AG04450 (cell line): ENCODE data around the gene COMMD10. TPM values are rescaled to one million over a fixed set of nuclear protein-coding genes. Genes with fewer than 3 reads are reported as not detected.

ENCODE experiments used
- CTCF ChIA-PET: fragments of 300-600, 350-600 bp; formaldehyde crosslinking; extraction: SDS; loops from one replicate; lab custom pipeline; 2022; ENCODE audit warnings: antibody characterized with exemption, inconsistent platforms; lab: Charles Lee
- POLR2A ChIA-PET: fragments of 350-600 bp; formaldehyde crosslinking; extraction: SDS; loops from one replicate; lab custom pipeline; 2021; ENCODE audit warnings: antibody characterized with exemption, inconsistent platforms; lab: Yijun Ruan, JAX
- DNase-seq: peaks from one replicate; pipeline ENCODE4 v3.0.0-alpha.2; 2011; ENCODE audit warnings: low read depth, low spot score
- H3K27ac ChIP-seq: one replicate; pipeline ENCODE4 v1.5.1; 2012; ENCODE audit warnings: low read depth, low read length, control low read depth
- H3K27me3 ChIP-seq: one replicate; pipeline ENCODE4 v1.6.0; 2012; ENCODE audit warnings: low read length; ENCODE audit not compliant: control insufficient read depth, insufficient read depth
- H3K4me3 ChIP-seq: 2 replicates; pipeline ENCODE4 v1.5.1; 2011; ENCODE audit warnings: mild to moderate bottlenecking, low read depth, low read length, control low read depth
- H3K9me3 ChIP-seq: 2 replicates; pipeline ENCODE4 v1.5.1; 2012; ENCODE audit warnings: low read length; ENCODE audit not compliant: control insufficient read depth, insufficient read depth
- polyA minus RNA-seq: library from RNA; depleted of rRNA, polyadenylated mRNA; stranded (reverse); fragments of >200 nt; gene quantifications from 2 replicates; pipeline ENCODE4 v1.2.3, GENCODE V29; 2011; rRNA and poly(A)+ RNA removed
- polyA plus RNA-seq: library from polyadenylated mRNA; depleted of rRNA; stranded (reverse); fragments of >200 nt; gene quantifications from 2 replicates; pipeline ENCODE4 v1.2.3, GENCODE V29; 2011; rRNA removed
- TF ChIP-seq, protein P1 (sequence below): IDR thresholded peaks from 2 replicates; pipeline ENCODE4 v1.5.1; 2011; ENCODE audit warnings: low read depth, low read length, control low read depth, inconsistent platforms

Gene COMMD10
- 19.1 and 28.2 TPM in 2 replicates for polyA plus RNA-seq
- polyA minus RNA-seq: 7.8 and 10.9 TPM in 2 replicates

DNA sequence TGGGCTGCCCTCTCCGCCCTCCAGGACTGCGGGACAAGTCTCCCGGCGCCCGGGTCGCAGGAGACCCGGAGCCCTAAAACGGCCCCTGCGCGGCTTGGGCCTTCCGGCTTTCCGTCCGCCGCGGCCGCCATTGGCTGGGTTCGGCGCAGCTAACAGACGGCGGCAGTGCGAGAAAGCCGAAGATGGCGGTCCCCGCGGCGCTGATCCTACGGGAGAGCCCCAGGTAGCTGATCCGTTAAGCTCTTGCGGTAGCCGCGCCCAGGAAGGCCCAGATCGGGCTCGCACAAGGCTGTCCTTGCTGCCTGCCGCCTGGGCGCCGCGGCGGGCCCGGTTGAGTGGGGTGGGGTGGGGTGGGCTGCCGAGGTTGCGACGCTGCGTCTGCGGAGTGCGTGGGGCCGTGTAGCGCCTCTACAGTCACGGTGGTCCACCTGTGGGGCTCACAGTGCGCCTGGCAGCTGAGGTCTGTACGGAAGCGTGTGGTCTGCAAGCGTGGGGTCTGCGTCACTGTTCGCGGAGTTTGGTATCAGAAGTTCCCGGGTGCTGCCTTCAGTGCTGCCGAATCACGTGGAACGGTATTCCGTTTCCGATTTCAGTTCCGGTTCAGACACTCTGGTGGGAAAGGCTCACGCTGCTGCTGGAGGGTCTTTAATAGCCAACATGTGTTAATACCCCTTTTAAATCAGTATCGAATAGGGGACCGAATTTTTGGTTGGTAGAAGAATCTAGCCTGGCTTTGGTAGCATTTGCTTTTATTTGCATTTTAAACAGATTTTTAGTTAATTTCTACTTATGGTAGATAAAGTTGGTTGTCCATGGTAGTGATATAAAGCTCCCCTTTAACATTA is at the start of gene COMMD10:
Gene COMMD10, plus strand, starts transcription at position 155 of the 845 bp plus-strand sequence.
- peak within 1 kb of the TSS; percentile 93 for H3K4me3 ChIP-seq
- no peaks in the 10 kb centered on the region for H3K9me3 ChIP-seq
- H3K27me3 ChIP-seq: no peaks in the 10 kb centered on the region
- DNase-seq: peak; percentile 56
- peak within 1 kb of the TSS; percentile 86 for H3K27ac ChIP-seq
- ChIA-PET CTCF (interaction anchor here (2.1 kb wide), 1 partner anchor 53 kb away, joined by 4 read pairs; no protein-coding TSS in a partner anchor), POLR2A (interaction anchor here (0.6 to 0.9 kb wide), 3 partner anchors 10 to 305 kb away, joined by 3 to 4 read pairs (median 3); no protein-coding TSS in a partner anchor)
- TF ChIP-seq, protein P1, sequence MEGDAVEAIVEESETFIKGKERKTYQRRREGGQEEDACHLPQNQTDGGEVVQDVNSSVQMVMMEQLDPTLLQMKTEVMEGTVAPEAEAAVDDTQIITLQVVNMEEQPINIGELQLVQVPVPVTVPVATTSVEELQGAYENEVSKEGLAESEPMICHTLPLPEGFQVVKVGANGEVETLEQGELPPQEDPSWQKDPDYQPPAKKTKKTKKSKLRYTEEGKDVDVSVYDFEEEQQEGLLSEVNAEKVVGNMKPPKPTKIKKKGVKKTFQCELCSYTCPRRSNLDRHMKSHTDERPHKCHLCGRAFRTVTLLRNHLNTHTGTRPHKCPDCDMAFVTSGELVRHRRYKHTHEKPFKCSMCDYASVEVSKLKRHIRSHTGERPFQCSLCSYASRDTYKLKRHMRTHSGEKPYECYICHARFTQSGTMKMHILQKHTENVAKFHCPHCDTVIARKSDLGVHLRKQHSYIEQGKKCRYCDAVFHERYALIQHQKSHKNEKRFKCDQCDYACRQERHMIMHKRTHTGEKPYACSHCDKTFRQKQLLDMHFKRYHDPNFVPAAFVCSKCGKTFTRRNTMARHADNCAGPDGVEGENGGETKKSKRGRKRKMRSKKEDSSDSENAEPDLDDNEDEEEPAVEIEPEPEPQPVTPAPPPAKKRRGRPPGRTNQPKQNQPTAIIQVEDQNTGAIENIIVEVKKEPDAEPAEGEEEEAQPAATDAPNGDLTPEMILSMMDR: no peak

DNA sequence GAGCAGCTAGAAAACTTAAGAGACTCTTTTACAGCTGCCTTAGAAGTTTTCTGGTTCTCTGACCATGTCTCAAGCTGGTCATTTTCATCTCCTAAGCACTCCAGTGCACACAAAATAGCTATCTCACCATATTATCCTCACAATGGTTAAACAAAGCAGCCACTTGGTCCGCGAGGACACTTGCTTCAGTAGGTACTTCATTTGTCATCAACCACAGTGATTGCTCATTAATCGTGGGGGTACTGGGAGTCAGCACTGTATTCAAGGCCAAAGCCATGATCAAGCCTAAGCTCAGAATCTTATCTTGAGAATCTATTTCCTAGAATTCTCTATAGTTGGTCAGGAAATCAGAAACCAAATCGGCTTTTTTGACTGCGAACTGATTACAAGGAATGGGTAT is 49.7 kb upstream of the COMMD10 start:
- Histone ChIP-seq H3K27me3 (no peaks in the 10 kb centered on the region), H3K27ac (no peak overlapping the region), H3K9me3 (no peaks in the 10 kb centered on the region), H3K4me3 (no peak overlapping the region)
- DNase-seq: no peak
- CTCF ChIA-PET: interaction anchor here (0.8 to 1.0 kb wide), 2 partner anchors 147 to 410 kb away, joined by 3 to 4 read pairs; no protein-coding TSS in a partner anchor
- TF ChIP-seq, protein P1: no peak
- POLR2A ChIA-PET: no interaction called here

DNA sequence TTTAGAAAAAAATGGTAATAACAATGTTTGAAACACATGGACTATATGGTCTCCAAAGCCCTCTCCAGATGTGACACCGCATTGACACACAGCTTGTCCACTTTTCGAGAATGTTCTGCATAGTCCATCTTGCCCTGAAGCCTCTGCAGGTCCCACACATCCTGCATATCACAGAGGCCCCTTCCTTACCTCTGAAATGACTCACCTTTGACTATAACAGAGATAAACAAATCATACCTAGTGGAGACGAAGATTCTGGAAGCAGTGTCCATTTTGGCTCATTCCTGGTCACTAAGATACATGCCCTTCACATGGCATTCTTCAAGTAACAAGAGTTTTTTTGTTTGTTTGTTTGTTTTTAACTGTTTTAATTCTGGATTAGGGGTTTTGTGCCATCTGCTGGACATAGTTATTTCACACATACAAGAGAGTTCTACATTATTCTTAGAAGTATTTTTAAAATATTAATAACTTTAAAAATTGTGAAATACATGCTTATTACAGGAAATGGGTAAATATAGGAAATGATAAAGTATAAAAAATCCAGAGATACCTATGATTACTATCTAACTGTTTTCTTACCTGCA is 47.5 kb upstream of the COMMD10 start:
- TF ChIP-seq, protein P1: peak; percentile 25; the same call in 1 of the 2 replicates
- Histone ChIP-seq H3K4me3 (no peak overlapping the region), H3K9me3 (no peaks in the 10 kb centered on the region), H3K27me3 (no peaks in the 10 kb centered on the region), H3K27ac (no peak overlapping the region)
- no peak for DNase-seq
- ChIA-PET CTCF (interaction anchor here (0.6 kb wide), 1 partner anchor 197 kb away, joined by 3 read pairs; no protein-coding TSS in a partner anchor), POLR2A (no interaction called here)

DNA sequence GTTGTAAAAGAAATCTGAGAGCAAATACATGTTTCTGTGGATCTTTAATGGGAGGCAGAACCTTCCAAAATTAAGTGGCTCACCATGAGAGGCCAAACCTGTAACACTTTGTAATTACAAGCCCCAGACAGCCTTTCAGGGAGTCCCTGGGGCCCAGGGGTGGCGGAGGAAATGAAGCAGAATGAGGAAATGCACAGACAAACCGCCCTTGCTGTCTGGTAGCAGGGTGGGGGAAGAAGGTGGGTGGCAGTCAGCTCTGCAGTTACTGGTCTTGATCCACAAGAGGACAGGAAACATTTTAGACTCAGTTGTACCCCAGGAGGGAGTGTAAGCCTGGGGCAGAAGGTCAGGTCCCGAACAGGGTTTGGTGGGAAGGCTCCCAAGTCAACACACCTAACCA is 46.0 kb upstream of the COMMD10 start:
- CTCF ChIA-PET: no interaction called here

More for the DNA sequence above, 46.0 kb upstream of the COMMD10 start:
- no peaks in the 10 kb centered on the region for H3K9me3 ChIP-seq
- POLR2A ChIA-PET: no interaction called here
- TF ChIP-seq, protein P1: no peak
- DNase-seq: no peak
- H3K27me3 ChIP-seq: no peaks in the 10 kb centered on the region
- no peak overlapping the region for H3K27ac ChIP-seq
- no peak overlapping the region for H3K4me3 ChIP-seq
